ENCODE data around the gene F13A1. TPM values are rescaled to one million over a fixed set of nuclear protein-coding genes. Genes with fewer than 3 reads are reported as not detected.

F13A1 gene
- total RNA-seq, 4 donors from 2014 or later: 4.1 to 90.6 (median 57.8) TPM

- no peak overlapping the region for H3K27ac ChIP-seq
These were observed 11.6 kb upstream of the F13A1 start for GRCh38 chr6:6331946-6332601.

GRCh38 chr6:6331393-6331792 is 10.9 kb upstream of the F13A1 start:
- no peaks in the 10 kb centered on the region for H3K36me3 ChIP-seq
- no peak overlapping the region for H3K27ac ChIP-seq
- TF ChIP-seq POLR2A (IDR thresholded peaks at IDR 0.05) (no peak), CTCF (IDR thresholded peaks at IDR 0.05) (no peak)
- no peaks in the 10 kb centered on the region for H3K4me1 ChIP-seq
- no peaks in the 10 kb centered on the region for H3K27me3 ChIP-seq
- intact Hi-C loops (cut with DNase I; ENCODE audit: low total_unique reads): no loop called here
- H3K4me3 ChIP-seq: no peak overlapping the region
- DNase-seq: no peak
- no peaks in the 10 kb centered on the region for H3K9me3 ChIP-seq

More at GRCh38 chr6:6331946-6332601, 11.6 kb upstream of the F13A1 start:
- TF ChIP-seq CTCF (IDR thresholded peaks at IDR 0.05) (no peak), POLR2A (IDR thresholded peaks at IDR 0.05) (no peak)
- intact Hi-C loops (cut with DNase I; ENCODE audit: low total_unique reads): no loop called here
- Histone ChIP-seq H3K9me3 (no peaks in the 10 kb centered on the region), H3K4me3 (no peak overlapping the region), H3K27me3 (no peaks in the 10 kb centered on the region), H3K36me3 (no peaks in the 10 kb centered on the region), H3K4me1 (no peaks in the 10 kb centered on the region)
- DNase-seq: no peak

- Histone ChIP-seq H3K4me1 (no peaks in the 10 kb centered on the region), H3K36me3 (no peaks in the 10 kb centered on the region), H3K27me3 (no peaks in the 10 kb centered on the region), H3K9me3 (no peaks in the 10 kb centered on the region), H3K27ac (no peak overlapping the region), H3K4me3 (no peak overlapping the region)
- DNase-seq: no peak
- intact Hi-C loops (cut with DNase I; ENCODE audit: low total_unique reads): no loop called here
- TF ChIP-seq CTCF (IDR thresholded peaks at IDR 0.05) (no peak), POLR2A (IDR thresholded peaks at IDR 0.05) (no peak)
These were observed 9.9 kb upstream of the F13A1 start for GRCh38 chr6:6330407-6330806.

- no peaks in the 10 kb centered on the region for H3K4me1 ChIP-seq
- no peaks in the 10 kb centered on the region for H3K27me3 ChIP-seq
- DNase-seq: no peak
- intact Hi-C loops (cut with DNase I; ENCODE audit: low total_unique reads): no loop called here
- H3K4me3 ChIP-seq: no peak overlapping the region
- TF ChIP-seq CTCF (IDR thresholded peaks at IDR 0.05) (no peak), POLR2A (IDR thresholded peaks at IDR 0.05) (no peak)
- H3K36me3 ChIP-seq: no peaks in the 10 kb centered on the region
- H3K9me3 ChIP-seq: no peaks in the 10 kb centered on the region
- H3K27ac ChIP-seq: no peak overlapping the region
These were observed 8.0 kb upstream of the F13A1 start for GRCh38 chr6:6328451-6328850.

- no peaks in the 10 kb centered on the region for H3K9me3 ChIP-seq
- H3K4me3 ChIP-seq: no peak overlapping the region
- DNase-seq: no peak
- no peaks in the 10 kb centered on the region for H3K36me3 ChIP-seq
- H3K27me3 ChIP-seq: no peaks in the 10 kb centered on the region
- no peaks in the 10 kb centered on the region for H3K4me1 ChIP-seq
- no peak overlapping the region for H3K27ac ChIP-seq
- intact Hi-C loops (cut with DNase I; ENCODE audit: low total_unique reads): no loop called here
- TF ChIP-seq CTCF (IDR thresholded peaks at IDR 0.05) (no peak), POLR2A (IDR thresholded peaks at IDR 0.05) (no peak)
These were observed 2.9 kb upstream of the F13A1 start for GRCh38 chr6:6323352-6323751.

All from uterus (tissue), 4 donors.